HL-60/S4 treated with phorbol 12-myristate 13-acetate at 8.2 ng/mL for 4 days and 3 days (cell line): ENCODE measurements around the gene PSMB10.

Source experiments
- in situ Hi-C: fragments of 300-500 bp; cut with MboI; formaldehyde crosslinking; loops from 2 replicates; pipeline ENCODE4 v1.15.0; 2022; ENCODE audit warnings: low sequenced_read_pairs

The PSMB10 gene

GRCh38 chr16:67943256-67943618 lies 6.6 kb upstream of the PSMB10 start:
- in situ Hi-C loops, result no loop called here

GRCh38 chr16:67942510-67943255 lies 6.0 kb upstream of the PSMB10 start:
- in situ Hi-C loops, result no loop called here

- in situ Hi-C loops, result no loop called here
Measured at GRCh38 chr16:67942200-67942509, 5.5 kb upstream of the PSMB10 start.

GRCh38 chr16:67941469-67942199 lies 5.0 kb upstream of the PSMB10 start:
- in situ Hi-C loops, result no loop called here

GRCh38 chr16:67940446-67941089 lies 3.9 kb upstream of the PSMB10 start:
- in situ Hi-C loops, result no loop called here

GRCh38 chr16:67939507-67940445 lies 3.1 kb upstream of the PSMB10 start:
- in situ Hi-C loops, result loop anchor here (10.0 kb wide), 1 partner anchor 55 kb away; the partner anchor contains the start of gene NRN1L

- in situ Hi-C loops, result loop anchor here (10.0 kb wide), 1 partner anchor 53 kb away; the partner anchor contains the start of gene NRN1L
Measured at GRCh38 chr16:67937713-67938112, 1.1 kb upstream of the PSMB10 start.

- in situ Hi-C loops, result loop anchor here (10.0 kb wide), 1 partner anchor 52 kb away; the partner anchor contains the start of gene NRN1L
Measured at GRCh38 chr16:67936880-67937605, 393 bp upstream of the PSMB10 start.

- in situ Hi-C loops, result loop anchor here (10.0 kb wide), 1 partner anchor 51 kb away; the partner anchor contains the start of gene NRN1L
Measured at GRCh38 chr16:67935402-67936123, 1.1 kb downstream of the PSMB10 start.

- in situ Hi-C loops, result loop anchor here (10.0 kb wide), 1 partner anchor 50 kb away; the partner anchor contains the start of gene NRN1L
Measured at GRCh38 chr16:67935101-67935401, 1.6 kb downstream of the PSMB10 start.

GRCh38 chr16:67934306-67935100 lies 2.1 kb downstream of the PSMB10 start:
- in situ Hi-C loops, result loop anchor here (10.0 kb wide), 1 partner anchor 50 kb away; the partner anchor contains the start of gene NRN1L

GRCh38 chr16:67933805-67934204 lies 2.8 kb downstream of the PSMB10 start:
- in situ Hi-C loops, result loop anchor here (10.0 kb wide), 1 partner anchor 49 kb away; the partner anchor contains the start of gene NRN1L

GRCh38 chr16:67932462-67932840 lies 4.2 kb downstream of the PSMB10 start:
- in situ Hi-C loops, result loop anchor here (10.0 kb wide), 1 partner anchor 48 kb away; the partner anchor contains the start of gene NRN1L

GRCh38 chr16:67931712-67932461 lies 4.8 kb downstream of the PSMB10 start, which contains the start of gene CTRL:
TSS of gene CTRL (minus strand) at chr16:67931862. CDS start at chr16:67931852, 10 bp downstream.
- in situ Hi-C loops, result loop anchor here (10.0 kb wide), 1 partner anchor 47 kb away; the partner anchor contains the start of gene NRN1L

GRCh38 chr16:67930678-67931211 lies 5.9 kb downstream of the PSMB10 start:
- in situ Hi-C loops, result loop anchor here (10.0 kb wide), 1 partner anchor 46 kb away; the partner anchor contains the start of gene NRN1L

- in situ Hi-C loops, result loop anchor here (10.0 kb wide), 1 partner anchor 45 kb away; the partner anchor contains the start of gene NRN1L
Measured at GRCh38 chr16:67930191-67930590, 6.5 kb downstream of the PSMB10 start.
